ENCODE measurements around the gene GALK1. TPM values are rescaled to one million over a fixed set of nuclear protein-coding genes. Genes with fewer than 3 reads are reported as not detected.
"Not testable (repeated sequence)": the region's sequence is repeated elsewhere in the genome, so short reads cannot be mapped to it uniquely, and the experiment has no call there.

Gene GALK1
- total and polyA plus RNA-seq, 2 donors (not counting 1 experiment from before 2014, with no cell fraction given), result 10.2 to 62.8 TPM

GRCh38 chr17:75762513-75763268, 2.3 kb downstream of the GALK1 start:
- Histone ChIP-seq H3K4me1 (ENCODE audit: control insufficient read depth, extremely low read depth, insufficient read depth, low read length) (peaks cover 8% of the 10 kb centered on the region), H3K36me3 (ENCODE audit: control insufficient read depth, insufficient read depth, low read length) (no peaks in the 10 kb centered on the region), H3K9ac (ENCODE audit: insufficient read depth, low read length) (no peak overlapping the region), H3K9me3 (ENCODE audit: control insufficient read depth, insufficient read depth, low read depth, low read length) (no peaks in the 10 kb centered on the region), H3K27ac (ENCODE audit: insufficient read depth, low read length) (no peak overlapping the region), H3K79me2 (ENCODE audit: control insufficient read depth, insufficient read depth, low read length) (no peaks in the 10 kb centered on the region), H3K27me3 (ENCODE audit: control insufficient read depth, insufficient read depth, low read length) (no peaks in the 10 kb centered on the region), H2AFZ (ENCODE audit: low read length) (no peak overlapping the region), H4K20me1 (ENCODE audit: control insufficient read depth, extremely low read depth, insufficient read depth, low read length) (no peaks in the 10 kb centered on the region), H3K4me3 (replicated peaks in 1 of 4; ENCODE audit: control extremely low read depth in 1 of 4, insufficient read depth in 1 of 4, low read depth in 3 of 4, low read length in 4 of 4) (no peak overlapping the region), H3K4me2 (ENCODE audit: extremely low read depth, insufficient read depth, low read length) (no peak overlapping the region)
- no peak for DNase-seq (ENCODE audit: low read depth in 2 of 2)
- no peak for TF ChIP-seq EZH2 (IDR thresholded peaks at IDR 0.05; ENCODE audit: low read length, missing control alignments)
- no peak for TF ChIP-seq CTCF (conservative IDR thresholded peaks at IDR 0.05 in 1 of 2, IDR thresholded peaks at IDR 0.05 in 1 of 2; ENCODE audit: low read depth in 1 of 2, low read length in 2 of 2)

- not testable (repeated sequence) for H2AFZ ChIP-seq (ENCODE audit: low read length); H3K9ac ChIP-seq (ENCODE audit: insufficient read depth, low read length); H3K4me3 ChIP-seq (replicated peaks in 1 of 4; ENCODE audit: control extremely low read depth in 1 of 4, insufficient read depth in 1 of 4, low read depth in 3 of 4, low read length in 4 of 4); H3K9me3 ChIP-seq (ENCODE audit: control insufficient read depth, insufficient read depth, low read depth, low read length); H3K27ac ChIP-seq (ENCODE audit: insufficient read depth, low read length); H3K36me3 ChIP-seq (ENCODE audit: control insufficient read depth, insufficient read depth, low read length); H4K20me1 ChIP-seq (ENCODE audit: control insufficient read depth, extremely low read depth, insufficient read depth, low read length); H3K79me2 ChIP-seq (ENCODE audit: control insufficient read depth, insufficient read depth, low read length); H3K4me1 ChIP-seq (ENCODE audit: control insufficient read depth, extremely low read depth, insufficient read depth, low read length); H3K27me3 ChIP-seq (ENCODE audit: control insufficient read depth, insufficient read depth, low read length); DNase-seq (ENCODE audit: low read depth in 2 of 2); H3K4me2 ChIP-seq (ENCODE audit: extremely low read depth, insufficient read depth, low read length)
These were observed 4.9 kb downstream of the GALK1 start for GRCh38 chr17:75759978-75760640.

GRCh38 chr17:75759457-75759856, 5.5 kb downstream of the GALK1 start:
- Histone ChIP-seq H3K36me3 (ENCODE audit: control insufficient read depth, insufficient read depth, low read length) (no peaks in the 10 kb centered on the region), H3K9ac (ENCODE audit: insufficient read depth, low read length) (no peak overlapping the region), H3K79me2 (ENCODE audit: control insufficient read depth, insufficient read depth, low read length) (no peaks in the 10 kb centered on the region), H3K4me2 (ENCODE audit: extremely low read depth, insufficient read depth, low read length) (no peak overlapping the region), H3K9me3 (ENCODE audit: control insufficient read depth, insufficient read depth, low read depth, low read length) (no peaks in the 10 kb centered on the region), H3K4me1 (ENCODE audit: control insufficient read depth, extremely low read depth, insufficient read depth, low read length) (peaks cover 6% of the 10 kb centered on the region), H3K27ac (ENCODE audit: insufficient read depth, low read length) (no peak overlapping the region), H4K20me1 (ENCODE audit: control insufficient read depth, extremely low read depth, insufficient read depth, low read length) (no peaks in the 10 kb centered on the region), H3K27me3 (ENCODE audit: control insufficient read depth, insufficient read depth, low read length) (no peaks in the 10 kb centered on the region), H3K4me3 (replicated peaks in 1 of 4; ENCODE audit: control extremely low read depth in 1 of 4, insufficient read depth in 1 of 4, low read depth in 3 of 4, low read length in 4 of 4) (no peak overlapping the region), H2AFZ (ENCODE audit: low read length) (no peak overlapping the region)
- TF ChIP-seq CTCF (conservative IDR thresholded peaks at IDR 0.05 in 1 of 2, IDR thresholded peaks at IDR 0.05 in 1 of 2; ENCODE audit: low read depth in 1 of 2, low read length in 2 of 2) (no peak), EZH2 (IDR thresholded peaks at IDR 0.05; ENCODE audit: low read length, missing control alignments) (no peak)
- DNase-seq (ENCODE audit: low read depth in 2 of 2), result no peak
